Lower leg skin (tissue), 4 donors: ENCODE data around the gene NRG3. TPM values are rescaled to one million over a fixed set of nuclear protein-coding genes. Genes with fewer than 3 reads are reported as not detected.

ENCODE experiments used
- DNase-seq, 2 donors: peaks; one replicate each; pipeline ENCODE4 v3.0.0-alpha.2; 2019; ENCODE audit warnings: low spot score in 2 of 2
- H3K4me3 ChIP-seq: fragments of 200-600 bp; sonication (generic); 2 replicates; pipeline ENCODE4 v1.5.1; 2017; ENCODE audit warnings: mild to moderate bottlenecking, low read depth; ENCODE audit not compliant: poor library complexity, severe bottlenecking
- CTCF ChIP-seq, 3 donors: fragments of 450-650 bp; IDR thresholded peaks; one replicate each; pipeline ENCODE4 v1.5.1; 2016; ENCODE audit warnings: antibody characterized with exemption in 3 of 3, mild to moderate bottlenecking in 3 of 3, moderate library complexity in 2 of 3
- POLR2A ChIP-seq, 2 donors: fragments of 450-650 bp; IDR thresholded peaks; one replicate each; pipeline ENCODE4 v1.6.1; 2016 to 2017; ENCODE audit warnings: antibody characterized with exemption in 2 of 2, mild to moderate bottlenecking in 1 of 2, moderate library complexity in 1 of 2
- WGBS, 2 donors: methylation state at CpG; one replicate each; pipeline ENCODE4 v1.1.5; 2018; 5-methylcytosine and 5-hydroxymethylcytosine counted together
- intact Hi-C: fragments of 100-400 bp; cut with DNase I; formaldehyde crosslinking; loops from one replicate; pipeline ENCODE4 v1.15.0; 2023; ENCODE audit warnings: low total_unique reads
- total RNA-seq, 4 donors: library from RNA; depleted of rRNA; stranded (reverse); fragments of >200 nt; gene quantifications; one replicate each; pipeline ENCODE4 v1.1.0, GENCODE V29; 2016

NRG3 gene
- total RNA-seq, 4 donors from 2014 or later: 0.15 to 2.5 (median 0.50) TPM

GRCh38 chr10:82228701-82229100 lies 353.7 kb downstream of the NRG3 start:
- TF ChIP-seq CTCF (IDR thresholded peaks at IDR 0.05) (no peak), POLR2A (IDR thresholded peaks at IDR 0.05) (no peak)
- no peak overlapping the region for H3K4me3 ChIP-seq
- no peak for DNase-seq
- intact Hi-C loops: no loop called here
- WGBS, 2 donors: 85 to 92% methylated on average over 4 of the region's 4 CpGs

GRCh38 chr10:82234173-82234572 lies 359.2 kb downstream of the NRG3 start:
- intact Hi-C loops: no loop called here
- no peak for DNase-seq
- H3K4me3 ChIP-seq: no peak overlapping the region
- 63 to 70% methylated on average over 4 of the region's 4 CpGs for WGBS, 2 donors
- TF ChIP-seq CTCF (IDR thresholded peaks at IDR 0.05) (no peak), POLR2A (IDR thresholded peaks at IDR 0.05) (no peak)

GRCh38 chr10:82236084-82236731 lies 361.2 kb downstream of the NRG3 start:
- DNase-seq: no peak
- 82 to 89% methylated on average over 4 of the region's 4 CpGs for WGBS, 2 donors
- no peak overlapping the region for H3K4me3 ChIP-seq
- TF ChIP-seq CTCF (IDR thresholded peaks at IDR 0.05): no peak
- TF ChIP-seq POLR2A (IDR thresholded peaks at IDR 0.05): no peak
- intact Hi-C loops: no loop called here

GRCh38 chr10:82238291-82238690 lies 363.3 kb downstream of the NRG3 start:
- no peak for DNase-seq
- 38 to 48% methylated on average over 1 of the region's 1 CpG for WGBS, 2 donors
- intact Hi-C loops: no loop called here
- TF ChIP-seq POLR2A (IDR thresholded peaks at IDR 0.05): no peak
- TF ChIP-seq CTCF (IDR thresholded peaks at IDR 0.05): no peak
- H3K4me3 ChIP-seq: no peak overlapping the region

- WGBS, 2 donors: 75 to 78% methylated on average over 3 of the region's 3 CpGs
- no peak for DNase-seq
- no peak overlapping the region for H3K4me3 ChIP-seq
- intact Hi-C loops: no loop called here
- TF ChIP-seq POLR2A (IDR thresholded peaks at IDR 0.05) (no peak), CTCF (IDR thresholded peaks at IDR 0.05) (no peak)
Observed at GRCh38 chr10:82240408-82240807, 365.4 kb downstream of the NRG3 start.

GRCh38 chr10:82242778-82243177 lies 367.8 kb downstream of the NRG3 start:
- TF ChIP-seq POLR2A (IDR thresholded peaks at IDR 0.05): no peak
- TF ChIP-seq CTCF (IDR thresholded peaks at IDR 0.05): no peak
- DNase-seq: no peak
- no peak overlapping the region for H3K4me3 ChIP-seq
- intact Hi-C loops: no loop called here
- 71 to 72% methylated on average over 2 of the region's 2 CpGs for WGBS, 2 donors
